Measurements from ENCODE around the gene GABRR2. TPM values are rescaled to one million over a fixed set of nuclear protein-coding genes. Genes with fewer than 3 reads are reported as not detected.

The GABRR2 gene
- total RNA-seq, 1 donor from 2014 or later, result 0.25 TPM

Other genes starting within 250 kb of the GABRR2 start
- 68.1 TPM for gene PNRC1, start 234.5 kb downstream of the GABRR2 start, total RNA-seq
- gene SRSF12, start 197.2 kb downstream of the GABRR2 start, total RNA-seq, result 27.5 TPM
- 16.0 TPM for gene PM20D2, start 169.2 kb downstream of the GABRR2 start, total RNA-seq
- gene GABRR1, start 97.9 kb downstream of the GABRR2 start, total RNA-seq, result not detected
- gene UBE2J1, start 37.4 kb upstream of the GABRR2 start, total RNA-seq, result 42.8 TPM
- 60.2 TPM for gene RRAGD, start 97.0 kb upstream of the GABRR2 start, total RNA-seq
- gene ANKRD6, start 117.9 kb upstream of the GABRR2 start, total RNA-seq, result 36.4 TPM

Data from temporal lobe (tissue), 1 donor.